ENCODE measurements around the gene BMPR1A. TPM values are rescaled to one million over a fixed set of nuclear protein-coding genes. Genes with fewer than 3 reads are reported as not detected.

Gene BMPR1A
- total RNA-seq, 1 experiment from 2014 or later = 104 TPM

DNA sequence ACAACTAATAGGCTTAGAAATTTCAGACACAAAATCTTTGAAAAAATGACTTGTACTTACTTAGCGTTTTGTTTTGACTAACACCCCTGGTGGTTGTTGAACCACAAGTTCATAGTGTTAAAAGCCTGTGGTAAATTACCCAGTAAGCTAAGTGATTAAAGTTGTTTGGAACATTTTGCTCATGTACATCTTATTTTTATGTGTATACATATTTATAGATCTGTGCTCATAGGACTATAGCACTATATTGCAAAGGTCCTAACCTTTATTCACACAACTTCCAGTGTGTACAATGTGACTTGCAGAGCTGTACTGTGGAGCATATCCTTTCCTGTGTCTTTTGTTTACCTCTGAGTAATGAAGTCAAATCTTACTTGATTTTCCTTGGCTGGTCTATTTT lies 79.6 kb downstream of the BMPR1A start:
- H3K27me3 Mint-ChIP-seq (ENCODE audit: low read depth) = no peaks in the 10 kb centered on the region
- TF ChIP-seq ZNF232 (CRISPR knock-in tag; IDR thresholded peaks at IDR 0.05) (no peak), TEAD4 (CRISPR knock-in tag; IDR thresholded peaks at IDR 0.05) (no peak)
- H3K9me3 Mint-ChIP-seq = no peaks in the 10 kb centered on the region
- H3K36me3 Mint-ChIP-seq = no peaks in the 10 kb centered on the region
- no peak overlapping the region for H3K4me3 Mint-ChIP-seq
- CTCF ChIA-PET = no interaction called here
- H3K4me1 Mint-ChIP-seq = peaks cover 79% of the 10 kb centered on the region
- ATAC-seq (no peak), DNase-seq (ENCODE audit: low spot score) (no peak)
- POLR2A ChIA-PET = no interaction called here
- no peak overlapping the region for H3K27ac Mint-ChIP-seq

- peak; percentile 86 for ATAC-seq
- Mint-ChIP-seq H3K9me3 (no peaks in the 10 kb centered on the region), H3K4me3 (no peak overlapping the region), H3K27me3 (ENCODE audit: low read depth) (no peaks in the 10 kb centered on the region), H3K36me3 (peaks cover 8% of the 10 kb centered on the region), H3K27ac (peak overlapping the region; percentile 76), H3K4me1 (peaks cover 85% of the 10 kb centered on the region)
- POLR2A ChIA-PET = interaction anchor here (0.6 kb wide), 1 partner anchor 49 kb away, joined by 3 read pairs; no protein-coding TSS in a partner anchor
- CTCF ChIA-PET = interaction anchor here (0.6 to 1.3 kb wide), 2 partner anchors 62 to 141 kb away, joined by 3 read pairs; no protein-coding TSS in a partner anchor
- no peak for DNase-seq (ENCODE audit: low spot score)
- TF ChIP-seq, protein P1, sequence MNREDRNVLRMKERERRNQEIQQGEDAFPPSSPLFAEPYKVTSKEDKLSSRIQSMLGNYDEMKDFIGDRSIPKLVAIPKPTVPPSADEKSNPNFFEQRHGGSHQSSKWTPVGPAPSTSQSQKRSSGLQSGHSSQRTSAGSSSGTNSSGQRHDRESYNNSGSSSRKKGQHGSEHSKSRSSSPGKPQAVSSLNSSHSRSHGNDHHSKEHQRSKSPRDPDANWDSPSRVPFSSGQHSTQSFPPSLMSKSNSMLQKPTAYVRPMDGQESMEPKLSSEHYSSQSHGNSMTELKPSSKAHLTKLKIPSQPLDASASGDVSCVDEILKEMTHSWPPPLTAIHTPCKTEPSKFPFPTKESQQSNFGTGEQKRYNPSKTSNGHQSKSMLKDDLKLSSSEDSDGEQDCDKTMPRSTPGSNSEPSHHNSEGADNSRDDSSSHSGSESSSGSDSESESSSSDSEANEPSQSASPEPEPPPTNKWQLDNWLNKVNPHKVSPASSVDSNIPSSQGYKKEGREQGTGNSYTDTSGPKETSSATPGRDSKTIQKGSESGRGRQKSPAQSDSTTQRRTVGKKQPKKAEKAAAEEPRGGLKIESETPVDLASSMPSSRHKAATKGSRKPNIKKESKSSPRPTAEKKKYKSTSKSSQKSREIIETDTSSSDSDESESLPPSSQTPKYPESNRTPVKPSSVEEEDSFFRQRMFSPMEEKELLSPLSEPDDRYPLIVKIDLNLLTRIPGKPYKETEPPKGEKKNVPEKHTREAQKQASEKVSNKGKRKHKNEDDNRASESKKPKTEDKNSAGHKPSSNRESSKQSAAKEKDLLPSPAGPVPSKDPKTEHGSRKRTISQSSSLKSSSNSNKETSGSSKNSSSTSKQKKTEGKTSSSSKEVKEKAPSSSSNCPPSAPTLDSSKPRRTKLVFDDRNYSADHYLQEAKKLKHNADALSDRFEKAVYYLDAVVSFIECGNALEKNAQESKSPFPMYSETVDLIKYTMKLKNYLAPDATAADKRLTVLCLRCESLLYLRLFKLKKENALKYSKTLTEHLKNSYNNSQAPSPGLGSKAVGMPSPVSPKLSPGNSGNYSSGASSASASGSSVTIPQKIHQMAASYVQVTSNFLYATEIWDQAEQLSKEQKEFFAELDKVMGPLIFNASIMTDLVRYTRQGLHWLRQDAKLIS (CRISPR knock-in tag; IDR thresholded peaks at IDR 0.05; ENCODE audit: borderline replicate concordance) = no peak
- TF ChIP-seq NFYB (CRISPR knock-in tag; conservative IDR thresholded peaks at IDR 0.05; ENCODE audit: low read depth) (no peak), NR1H2 (CRISPR knock-in tag; IDR thresholded peaks at IDR 0.05) (no peak), CBFB (CRISPR knock-in tag; IDR thresholded peaks at IDR 0.05; ENCODE audit: low read depth) (no peak), ZNF423 (CRISPR knock-in tag; IDR thresholded peaks at IDR 0.05) (no peak), E2F1 (CRISPR knock-in tag; IDR thresholded peaks at IDR 0.05) (no peak), ZNF317 (CRISPR knock-in tag; IDR thresholded peaks at IDR 0.05; ENCODE audit: borderline replicate concordance, low read depth) (no peak), MAX (CRISPR knock-in tag; IDR thresholded peaks at IDR 0.05) (no peak), ZSCAN18 (CRISPR knock-in tag; IDR thresholded peaks at IDR 0.05) (no peak)
- TF ChIP-seq, protein P2, sequence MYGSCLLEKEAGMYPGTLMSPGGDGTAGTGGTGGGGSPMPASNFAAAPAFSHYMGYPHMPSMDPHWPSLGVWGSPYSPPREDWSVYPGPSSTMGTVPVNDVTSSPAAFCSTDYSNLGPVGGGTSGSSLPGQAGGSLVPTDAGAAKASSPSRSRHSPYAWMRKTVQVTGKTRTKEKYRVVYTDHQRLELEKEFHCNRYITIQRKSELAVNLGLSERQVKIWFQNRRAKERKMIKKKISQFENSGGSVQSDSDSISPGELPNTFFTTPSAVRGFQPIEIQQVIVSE (CRISPR knock-in tag; IDR thresholded peaks at IDR 0.05; ENCODE audit: borderline replicate concordance) = no peak
- TF ChIP-seq, protein P3, sequence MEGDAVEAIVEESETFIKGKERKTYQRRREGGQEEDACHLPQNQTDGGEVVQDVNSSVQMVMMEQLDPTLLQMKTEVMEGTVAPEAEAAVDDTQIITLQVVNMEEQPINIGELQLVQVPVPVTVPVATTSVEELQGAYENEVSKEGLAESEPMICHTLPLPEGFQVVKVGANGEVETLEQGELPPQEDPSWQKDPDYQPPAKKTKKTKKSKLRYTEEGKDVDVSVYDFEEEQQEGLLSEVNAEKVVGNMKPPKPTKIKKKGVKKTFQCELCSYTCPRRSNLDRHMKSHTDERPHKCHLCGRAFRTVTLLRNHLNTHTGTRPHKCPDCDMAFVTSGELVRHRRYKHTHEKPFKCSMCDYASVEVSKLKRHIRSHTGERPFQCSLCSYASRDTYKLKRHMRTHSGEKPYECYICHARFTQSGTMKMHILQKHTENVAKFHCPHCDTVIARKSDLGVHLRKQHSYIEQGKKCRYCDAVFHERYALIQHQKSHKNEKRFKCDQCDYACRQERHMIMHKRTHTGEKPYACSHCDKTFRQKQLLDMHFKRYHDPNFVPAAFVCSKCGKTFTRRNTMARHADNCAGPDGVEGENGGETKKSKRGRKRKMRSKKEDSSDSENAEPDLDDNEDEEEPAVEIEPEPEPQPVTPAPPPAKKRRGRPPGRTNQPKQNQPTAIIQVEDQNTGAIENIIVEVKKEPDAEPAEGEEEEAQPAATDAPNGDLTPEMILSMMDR (IDR thresholded peaks at IDR 0.05) = no peak
- TF ChIP-seq, protein P4, sequence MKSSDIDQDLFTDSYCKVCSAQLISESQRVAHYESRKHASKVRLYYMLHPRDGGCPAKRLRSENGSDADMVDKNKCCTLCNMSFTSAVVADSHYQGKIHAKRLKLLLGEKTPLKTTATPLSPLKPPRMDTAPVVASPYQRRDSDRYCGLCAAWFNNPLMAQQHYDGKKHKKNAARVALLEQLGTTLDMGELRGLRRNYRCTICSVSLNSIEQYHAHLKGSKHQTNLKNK (CRISPR knock-in tag; IDR thresholded peaks at IDR 0.05) = no peak
- TF ChIP-seq, protein P5, sequence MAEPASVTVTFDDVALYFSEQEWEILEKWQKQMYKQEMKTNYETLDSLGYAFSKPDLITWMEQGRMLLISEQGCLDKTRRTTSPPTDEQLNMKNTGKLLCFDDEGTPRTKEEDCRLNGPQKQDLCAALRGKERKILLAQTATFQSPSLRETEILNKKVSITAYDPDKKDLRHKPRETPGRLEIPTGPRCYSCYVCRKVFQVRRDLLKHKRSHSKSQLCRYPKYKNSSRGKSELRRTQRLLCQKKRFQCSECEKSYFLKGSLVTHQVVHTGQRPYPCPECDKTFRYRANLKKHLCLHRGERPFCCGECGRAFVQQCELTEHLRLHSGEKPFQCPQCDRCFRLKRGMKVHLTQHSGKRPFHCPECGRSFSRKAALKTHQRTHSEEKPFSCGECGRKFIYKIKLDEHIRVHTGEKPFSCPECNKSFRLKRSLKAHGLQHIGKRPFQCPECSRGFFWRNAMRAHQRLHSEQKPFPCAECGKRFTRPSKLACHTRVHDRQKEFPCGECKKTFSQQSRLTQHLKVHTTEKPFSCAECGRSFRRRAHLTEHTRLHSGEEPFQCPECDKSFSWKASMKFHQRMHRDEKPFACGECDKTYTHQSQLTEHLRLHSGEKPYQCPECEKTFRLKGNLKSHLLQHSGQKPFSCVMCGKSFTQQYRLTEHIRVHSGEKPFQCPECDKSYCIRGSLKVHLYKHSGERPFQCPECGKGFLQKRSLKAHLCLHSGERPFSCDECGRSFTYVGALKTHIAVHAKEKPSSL (CRISPR knock-in tag; conservative IDR thresholded peaks at IDR 0.05) = no peak
- TF ChIP-seq, protein P6, sequence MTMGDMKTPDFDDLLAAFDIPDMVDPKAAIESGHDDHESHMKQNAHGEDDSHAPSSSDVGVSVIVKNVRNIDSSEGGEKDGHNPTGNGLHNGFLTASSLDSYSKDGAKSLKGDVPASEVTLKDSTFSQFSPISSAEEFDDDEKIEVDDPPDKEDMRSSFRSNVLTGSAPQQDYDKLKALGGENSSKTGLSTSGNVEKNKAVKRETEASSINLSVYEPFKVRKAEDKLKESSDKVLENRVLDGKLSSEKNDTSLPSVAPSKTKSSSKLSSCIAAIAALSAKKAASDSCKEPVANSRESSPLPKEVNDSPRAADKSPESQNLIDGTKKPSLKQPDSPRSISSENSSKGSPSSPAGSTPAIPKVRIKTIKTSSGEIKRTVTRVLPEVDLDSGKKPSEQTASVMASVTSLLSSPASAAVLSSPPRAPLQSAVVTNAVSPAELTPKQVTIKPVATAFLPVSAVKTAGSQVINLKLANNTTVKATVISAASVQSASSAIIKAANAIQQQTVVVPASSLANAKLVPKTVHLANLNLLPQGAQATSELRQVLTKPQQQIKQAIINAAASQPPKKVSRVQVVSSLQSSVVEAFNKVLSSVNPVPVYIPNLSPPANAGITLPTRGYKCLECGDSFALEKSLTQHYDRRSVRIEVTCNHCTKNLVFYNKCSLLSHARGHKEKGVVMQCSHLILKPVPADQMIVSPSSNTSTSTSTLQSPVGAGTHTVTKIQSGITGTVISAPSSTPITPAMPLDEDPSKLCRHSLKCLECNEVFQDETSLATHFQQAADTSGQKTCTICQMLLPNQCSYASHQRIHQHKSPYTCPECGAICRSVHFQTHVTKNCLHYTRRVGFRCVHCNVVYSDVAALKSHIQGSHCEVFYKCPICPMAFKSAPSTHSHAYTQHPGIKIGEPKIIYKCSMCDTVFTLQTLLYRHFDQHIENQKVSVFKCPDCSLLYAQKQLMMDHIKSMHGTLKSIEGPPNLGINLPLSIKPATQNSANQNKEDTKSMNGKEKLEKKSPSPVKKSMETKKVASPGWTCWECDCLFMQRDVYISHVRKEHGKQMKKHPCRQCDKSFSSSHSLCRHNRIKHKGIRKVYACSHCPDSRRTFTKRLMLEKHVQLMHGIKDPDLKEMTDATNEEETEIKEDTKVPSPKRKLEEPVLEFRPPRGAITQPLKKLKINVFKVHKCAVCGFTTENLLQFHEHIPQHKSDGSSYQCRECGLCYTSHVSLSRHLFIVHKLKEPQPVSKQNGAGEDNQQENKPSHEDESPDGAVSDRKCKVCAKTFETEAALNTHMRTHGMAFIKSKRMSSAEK (CRISPR knock-in tag; IDR thresholded peaks at IDR 0.05; ENCODE audit: borderline replicate concordance) = no peak
- TF ChIP-seq, protein P7, sequence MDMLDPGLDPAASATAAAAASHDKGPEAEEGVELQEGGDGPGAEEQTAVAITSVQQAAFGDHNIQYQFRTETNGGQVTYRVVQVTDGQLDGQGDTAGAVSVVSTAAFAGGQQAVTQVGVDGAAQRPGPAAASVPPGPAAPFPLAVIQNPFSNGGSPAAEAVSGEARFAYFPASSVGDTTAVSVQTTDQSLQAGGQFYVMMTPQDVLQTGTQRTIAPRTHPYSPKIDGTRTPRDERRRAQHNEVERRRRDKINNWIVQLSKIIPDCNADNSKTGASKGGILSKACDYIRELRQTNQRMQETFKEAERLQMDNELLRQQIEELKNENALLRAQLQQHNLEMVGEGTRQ (CRISPR knock-in tag; IDR thresholded peaks at IDR 0.05) = no peak
These were observed 81.2 kb downstream of the BMPR1A start for GRCh38 chr10:86837663-86838062.
